Osteoblast (primary cell): Measurements from ENCODE around the gene ATXN7L1. TPM values are rescaled to one million over a fixed set of nuclear protein-coding genes. Genes with fewer than 3 reads are reported as not detected.
A peak's percentile ranks its signal among the peaks of the same experiment; 100 is the strongest.

ENCODE experiments used
- DNase-seq: peaks from one replicate; pipeline ENCODE4 v3.0.0; 2011; ENCODE audit warnings: low spot score, mixed read lengths; ENCODE audit not compliant: insufficient read length; ENCODE audit errors: missing footprints
- H2AFZ ChIP-seq: 2 replicates; pipeline ENCODE4 v1.6.0; 2011; ENCODE audit warnings: mild to moderate bottlenecking, low read length
- H3K27ac ChIP-seq: 2 replicates; pipeline ENCODE4 v1.5.1; 2011; ENCODE audit warnings: mild to moderate bottlenecking, low read depth, low read length, moderate library complexity
- H3K27me3 ChIP-seq: 2 replicates; pipeline ENCODE4 v1.6.0; 2012; ENCODE audit warnings: mild to moderate bottlenecking, control low read depth, inconsistent platforms, low read length, moderate library complexity; ENCODE audit not compliant: insufficient read depth
- H3K36me3 ChIP-seq: 2 replicates; pipeline ENCODE4 v1.5.1; 2011; ENCODE audit warnings: mild to moderate bottlenecking, low read length, control low read depth, moderate library complexity; ENCODE audit not compliant: insufficient read depth
- H3K4me1 ChIP-seq: 2 replicates; pipeline ENCODE4 v1.5.1; 2011; ENCODE audit warnings: mild to moderate bottlenecking, low read length, control low read depth, moderate library complexity; ENCODE audit not compliant: insufficient read depth
- H3K4me2 ChIP-seq: 2 replicates; pipeline ENCODE4 v1.6.0; 2011; ENCODE audit warnings: mild to moderate bottlenecking, low read length; ENCODE audit not compliant: insufficient read depth
- H3K4me3 ChIP-seq: fragments of 200-600 bp; sonication (generic); 3 replicates; pipeline ENCODE4 v1.5.1; 2012; ENCODE audit warnings: mild to moderate bottlenecking, low read length, inconsistent platforms; ENCODE audit not compliant: insufficient read depth
- H3K79me2 ChIP-seq: 2 replicates; pipeline ENCODE4 v1.6.0; 2012; ENCODE audit warnings: mild to moderate bottlenecking, low read length, control low read depth, inconsistent platforms; ENCODE audit not compliant: insufficient read depth
- H3K9me3 ChIP-seq: 2 replicates; pipeline ENCODE4 v1.5.1; 2011; ENCODE audit warnings: low read depth, low read length, control low read depth
- H4K20me1 ChIP-seq: 2 replicates; pipeline ENCODE4 v1.6.0; 2012; ENCODE audit warnings: mild to moderate bottlenecking, low read length, control low read depth; ENCODE audit not compliant: insufficient read depth
- total RNA-seq: library from RNA; depleted of rRNA; stranded (reverse); fragments of >200 nt; gene quantifications from 2 replicates; pipeline ENCODE4 v1.2.3, GENCODE V29; 2012
- TF ChIP-seq, protein P1 (sequence below): IDR thresholded peaks from 2 replicates; pipeline ENCODE4 v1.5.1; 2011; ENCODE audit warnings: mild to moderate bottlenecking, low read depth, low read length, moderate library complexity; ENCODE audit errors: extremely low read depth

ATXN7L1 gene
- total RNA-seq, 1 donor = 9.0 TPM

DNA sequence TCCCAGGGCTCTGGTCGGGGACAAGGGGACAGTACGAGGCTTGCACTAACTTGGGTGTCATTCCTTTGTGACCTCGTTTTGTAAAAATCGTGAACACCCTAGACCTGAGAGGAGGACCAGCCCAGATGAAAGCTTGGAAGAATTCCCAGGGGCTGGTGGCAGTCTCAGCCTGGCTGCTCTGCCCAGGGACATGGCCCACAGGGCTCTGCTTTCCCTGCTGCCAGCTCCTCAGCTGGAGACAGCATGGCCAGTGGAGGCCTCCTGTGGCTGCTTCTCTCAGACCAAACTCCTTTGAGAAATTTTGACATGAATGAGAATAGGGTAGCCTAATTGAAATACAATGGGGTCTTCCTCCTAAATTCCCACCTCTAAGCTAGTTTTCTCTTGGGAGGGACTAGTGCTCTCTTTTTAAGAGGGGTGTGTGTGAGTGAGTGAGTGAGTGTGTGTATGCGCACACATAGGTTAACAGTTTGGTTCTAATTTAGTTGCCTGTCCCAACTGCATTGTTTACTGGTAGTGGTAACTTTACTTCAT, 154.8 kb downstream of the ATXN7L1 start:
- Histone ChIP-seq H3K79me2 (no peaks in the 10 kb centered on the region), H3K4me3 (no peak overlapping the region), H3K36me3 (no peaks in the 10 kb centered on the region), H4K20me1 (no peaks in the 10 kb centered on the region), H3K27me3 (no peaks in the 10 kb centered on the region), H3K4me2 (no peak overlapping the region), H3K4me1 (no peaks in the 10 kb centered on the region), H3K9me3 (no peaks in the 10 kb centered on the region), H3K27ac (no peak overlapping the region), H2AFZ (no peak overlapping the region)
- peak; percentile 47 for DNase-seq
- TF ChIP-seq, protein P1, sequence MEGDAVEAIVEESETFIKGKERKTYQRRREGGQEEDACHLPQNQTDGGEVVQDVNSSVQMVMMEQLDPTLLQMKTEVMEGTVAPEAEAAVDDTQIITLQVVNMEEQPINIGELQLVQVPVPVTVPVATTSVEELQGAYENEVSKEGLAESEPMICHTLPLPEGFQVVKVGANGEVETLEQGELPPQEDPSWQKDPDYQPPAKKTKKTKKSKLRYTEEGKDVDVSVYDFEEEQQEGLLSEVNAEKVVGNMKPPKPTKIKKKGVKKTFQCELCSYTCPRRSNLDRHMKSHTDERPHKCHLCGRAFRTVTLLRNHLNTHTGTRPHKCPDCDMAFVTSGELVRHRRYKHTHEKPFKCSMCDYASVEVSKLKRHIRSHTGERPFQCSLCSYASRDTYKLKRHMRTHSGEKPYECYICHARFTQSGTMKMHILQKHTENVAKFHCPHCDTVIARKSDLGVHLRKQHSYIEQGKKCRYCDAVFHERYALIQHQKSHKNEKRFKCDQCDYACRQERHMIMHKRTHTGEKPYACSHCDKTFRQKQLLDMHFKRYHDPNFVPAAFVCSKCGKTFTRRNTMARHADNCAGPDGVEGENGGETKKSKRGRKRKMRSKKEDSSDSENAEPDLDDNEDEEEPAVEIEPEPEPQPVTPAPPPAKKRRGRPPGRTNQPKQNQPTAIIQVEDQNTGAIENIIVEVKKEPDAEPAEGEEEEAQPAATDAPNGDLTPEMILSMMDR = no peak

DNA sequence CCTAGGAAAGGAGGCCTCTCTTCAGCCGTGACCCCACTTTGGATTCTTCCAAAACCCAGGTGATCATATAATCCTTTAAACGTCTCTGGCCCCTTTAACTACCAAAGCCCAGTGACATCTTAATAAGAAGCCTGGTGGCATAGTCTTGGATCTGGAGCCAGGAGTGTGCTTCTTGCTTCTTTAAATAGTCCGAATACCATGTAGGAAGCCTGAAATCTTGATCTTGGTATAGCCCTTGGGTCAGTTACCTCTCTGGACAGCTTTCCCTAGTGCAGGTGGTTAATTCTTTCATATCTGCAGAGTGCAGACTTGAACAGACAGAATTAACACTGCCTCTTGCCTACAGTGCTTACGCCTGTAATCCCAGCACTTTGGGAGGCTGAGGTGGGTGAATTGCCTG, 156.5 kb downstream of the ATXN7L1 start:
- DNase-seq = no peak
- H3K79me2 ChIP-seq = no peaks in the 10 kb centered on the region
- no peaks in the 10 kb centered on the region for H3K36me3 ChIP-seq
- TF ChIP-seq, protein P1 = no peak
- no peaks in the 10 kb centered on the region for H3K27me3 ChIP-seq
- no peak overlapping the region for H3K4me3 ChIP-seq
- no peaks in the 10 kb centered on the region for H3K4me1 ChIP-seq
- no peaks in the 10 kb centered on the region for H3K9me3 ChIP-seq
- no peaks in the 10 kb centered on the region for H4K20me1 ChIP-seq
- H3K27ac ChIP-seq = no peak overlapping the region
- H3K4me2 ChIP-seq = no peak overlapping the region
- H2AFZ ChIP-seq = no peak overlapping the region

- Histone ChIP-seq H3K4me3 (no peak overlapping the region), H3K27ac (no peak overlapping the region), H2AFZ (no peak overlapping the region), H3K27me3 (no peaks in the 10 kb centered on the region), H3K4me1 (no peaks in the 10 kb centered on the region), H3K9me3 (no peaks in the 10 kb centered on the region), H3K4me2 (no peak overlapping the region), H3K79me2 (no peaks in the 10 kb centered on the region), H3K36me3 (no peaks in the 10 kb centered on the region), H4K20me1 (no peaks in the 10 kb centered on the region)
- TF ChIP-seq, protein P1 = no peak
- DNase-seq = no peak
Observed at GRCh38 chr7:105719395-105719794, 157.0 kb downstream of the ATXN7L1 start.

GRCh38 chr7:105718511-105718925, 157.9 kb downstream of the ATXN7L1 start:
- Histone ChIP-seq H4K20me1 (peaks cover 7% of the 10 kb centered on the region), H3K79me2 (no peaks in the 10 kb centered on the region), H3K4me3 (no peak overlapping the region), H3K4me2 (no peak overlapping the region), H2AFZ (no peak overlapping the region), H3K27me3 (no peaks in the 10 kb centered on the region), H3K36me3 (no peaks in the 10 kb centered on the region), H3K27ac (no peak overlapping the region), H3K9me3 (no peaks in the 10 kb centered on the region), H3K4me1 (peaks cover 8% of the 10 kb centered on the region)
- DNase-seq = no peak
- TF ChIP-seq, protein P1 = no peak
